Limb (tissue), 2 donors: ENCODE measurements around the gene MBIP.
"Not testable (repeated sequence)": the region's sequence is repeated elsewhere in the genome, so short reads cannot be mapped to it uniquely, and the experiment has no call there.

Experiments used
- DNase-seq, 2 donors: peaks; one replicate each; pipeline ENCODE4 v3.0.0-alpha.2; 2016; ENCODE audit errors: extremely low spot score in 2 of 2

MBIP gene

GRCh38 chr14:36320200-36320896, at the start of gene MBIP:
TSS of gene MBIP (minus strand) at chr14:36320637. CDS start at chr14:36320588, 49 bp downstream.
- DNase-seq = peak; percentile 96

GRCh38 chr14:36367985-36368774, 47.7 kb upstream of the MBIP start:
- no peak for DNase-seq

- DNase-seq = no peak
Measured at GRCh38 chr14:36365766-36366165, 45.3 kb upstream of the MBIP start.

- DNase-seq = no peak
Measured at GRCh38 chr14:36363704-36364103, 43.3 kb upstream of the MBIP start.

- DNase-seq = no peak
Measured at GRCh38 chr14:36362648-36363047, 42.2 kb upstream of the MBIP start.

- no peak for DNase-seq
Measured at GRCh38 chr14:36361210-36361853, 40.9 kb upstream of the MBIP start.

- DNase-seq = no peak
Measured at GRCh38 chr14:36356862-36357261, 36.4 kb upstream of the MBIP start.

GRCh38 chr14:36346052-36346451, 25.6 kb upstream of the MBIP start:
- DNase-seq = no peak

- no peak for DNase-seq
Measured at GRCh38 chr14:36344211-36344610, 23.8 kb upstream of the MBIP start.

- DNase-seq = not testable (repeated sequence)
Measured at GRCh38 chr14:36341811-36342210, 21.4 kb upstream of the MBIP start.

GRCh38 chr14:36340276-36340890, 19.9 kb upstream of the MBIP start:
- DNase-seq = no peak

GRCh38 chr14:36339816-36340215, 19.4 kb upstream of the MBIP start:
- DNase-seq = no peak

- no peak for DNase-seq
Measured at GRCh38 chr14:36333119-36333518, 12.7 kb upstream of the MBIP start.

GRCh38 chr14:36327573-36327972, 7.1 kb upstream of the MBIP start:
- not testable (repeated sequence) for DNase-seq

GRCh38 chr14:36325853-36326252, 5.4 kb upstream of the MBIP start:
- no peak for DNase-seq

- no peak for DNase-seq
Measured at GRCh38 chr14:36324897-36325296, 4.5 kb upstream of the MBIP start.

- DNase-seq = no peak
Measured at GRCh38 chr14:36320897-36321381, 502 bp upstream of the MBIP start.

- no peak for DNase-seq
Measured at GRCh38 chr14:36319899-36320199, 588 bp downstream of the MBIP start.

- DNase-seq = no peak
Measured at GRCh38 chr14:36317650-36318049, 2.8 kb downstream of the MBIP start.

- no peak for DNase-seq
Measured at GRCh38 chr14:36316131-36316530, 4.3 kb downstream of the MBIP start.

GRCh38 chr14:36315159-36315853, 5.1 kb downstream of the MBIP start:
- no peak for DNase-seq
